Measurements from ENCODE around the gene CALCOCO1.

GRCh38 chr12:53754633-53755264, 27.5 kb upstream of the CALCOCO1 start:
- TF ChIP-seq CTCF (IDR thresholded peaks at IDR 0.05) (no peak), POLR2A (IDR thresholded peaks at IDR 0.05) (no peak)
